Upper lobe of right lung (tissue), 1 donor: ENCODE results near the gene NFKBIZ. TPM values are rescaled to one million over a fixed set of nuclear protein-coding genes. Genes with fewer than 3 reads are reported as not detected.
"Not testable (repeated sequence)": the region's sequence is repeated elsewhere in the genome, so short reads cannot be mapped to it uniquely, and the experiment has no call there.

ENCODE experiments used
- ATAC-seq: fragments of 200-7000 bp; cut with Tn5 transposase; one replicate; pipeline ENCODE4 v1.9.1; 2020; ENCODE audit warnings: mild to moderate bottlenecking, moderate library complexity
- DNase-seq: peaks from one replicate; pipeline ENCODE4 v3.0.0-alpha.2; 2020
- H3K27ac ChIP-seq: fragments of 200-600 bp; one replicate; pipeline ENCODE4 v1.8.0; 2022
- H3K27me3 ChIP-seq: fragments of 200-600 bp; one replicate; pipeline ENCODE4 v1.8.0; 2022; ENCODE audit warnings: mild to moderate bottlenecking
- H3K36me3 ChIP-seq: fragments of 200-600 bp; one replicate; pipeline ENCODE4 v1.8.0; 2022
- H3K4me1 ChIP-seq: fragments of 200-600 bp; one replicate; pipeline ENCODE4 v1.8.0; 2022
- H3K4me3 ChIP-seq: fragments of 200-600 bp; one replicate; pipeline ENCODE4 v1.8.0; 2022; ENCODE audit warnings: mild to moderate bottlenecking
- H3K9me3 ChIP-seq: fragments of 200-600 bp; one replicate; pipeline ENCODE4 v1.8.0; 2022
- CTCF ChIP-seq: fragments of 200-600 bp; IDR thresholded peaks from one replicate; pipeline ENCODE4 v1.8.0; 2022; ENCODE audit warnings: antibody characterized with exemption
- intact Hi-C: fragments of 100-400 bp; cut with DNase I; formaldehyde crosslinking; loops from one replicate; pipeline ENCODE4 v1.11.0; 2022
- total RNA-seq: library from RNA; stranded (reverse); fragmentation: NEBNext Ultra II Directional; extraction: Animal tissue kit (Norgen Biotek cat#: 25700); gene quantifications from one replicate; pipeline ENCODE4 v1.2.1, GENCODE V29; 2021
- donor health status: DM: no; HTN: yes; CAD: no; lungs with severe emphysema.

NFKBIZ gene
- total RNA-seq, 1 donor from 2014 or later = 87.7 TPM

DNA sequence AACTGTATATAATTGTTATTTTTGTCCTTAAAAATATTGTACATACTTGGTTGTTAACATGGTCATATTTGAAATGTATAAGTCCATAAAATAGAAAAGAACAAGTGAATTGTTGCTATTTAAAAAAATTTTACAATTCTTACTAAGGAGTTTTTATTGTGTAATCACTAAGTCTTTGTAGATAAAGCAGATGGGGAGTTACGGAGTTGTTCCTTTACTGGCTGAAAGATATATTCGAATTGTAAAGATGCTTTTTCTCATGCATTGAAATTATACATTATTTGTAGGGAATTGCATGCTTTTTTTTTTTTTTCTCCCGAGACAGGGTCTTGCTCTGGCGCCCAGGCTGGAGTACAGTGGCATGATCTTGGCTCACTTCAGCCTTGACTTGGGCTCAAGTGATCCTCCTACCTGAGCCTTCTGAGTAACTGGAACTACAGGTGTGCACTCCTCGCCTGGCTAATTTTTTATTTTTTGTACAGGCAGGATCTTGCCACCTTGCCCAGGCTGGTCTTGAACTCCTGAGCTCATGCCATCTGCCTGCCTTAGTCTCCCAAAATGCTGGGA is 10.7 kb downstream of the NFKBIZ start:
- H3K9me3 ChIP-seq = no peaks in the 10 kb centered on the region
- no peak for TF ChIP-seq CTCF

GRCh38 chr3:101861212-101861788 is 12.0 kb downstream of the NFKBIZ start:
- Histone ChIP-seq H3K9me3 (no peaks in the 10 kb centered on the region), H3K36me3 (peaks cover 52% of the 10 kb centered on the region), H3K27ac (no peak overlapping the region), H3K4me1 (peaks cover 22% of the 10 kb centered on the region), H3K4me3 (no peak overlapping the region), H3K27me3 (no peaks in the 10 kb centered on the region)
- intact Hi-C loops = no loop called here
- no peak for TF ChIP-seq CTCF
- DNase-seq = no peak
- no peak for ATAC-seq

More for the DNA sequence above, 10.7 kb downstream of the NFKBIZ start:
- no peak for ATAC-seq
- H3K27ac ChIP-seq = no peak overlapping the region
- no peak for DNase-seq
- H3K4me1 ChIP-seq = peaks cover 32% of the 10 kb centered on the region
- H3K27me3 ChIP-seq = no peaks in the 10 kb centered on the region
- intact Hi-C loops = no loop called here
- peaks cover 65% of the 10 kb centered on the region for H3K36me3 ChIP-seq
- no peak overlapping the region for H3K4me3 ChIP-seq

- H3K36me3 ChIP-seq = peaks cover 46% of the 10 kb centered on the region
- intact Hi-C loops = no loop called here
- TF ChIP-seq CTCF = no peak
- H3K27ac ChIP-seq = no peak overlapping the region
- H3K4me1 ChIP-seq = peaks cover 16% of the 10 kb centered on the region
- DNase-seq = no peak
- H3K4me3 ChIP-seq = no peak overlapping the region
- ATAC-seq = no peak
- H3K9me3 ChIP-seq = no peaks in the 10 kb centered on the region
- H3K27me3 ChIP-seq = no peaks in the 10 kb centered on the region
These were observed 12.6 kb downstream of the NFKBIZ start for GRCh38 chr3:101861789-101862415.

DNA sequence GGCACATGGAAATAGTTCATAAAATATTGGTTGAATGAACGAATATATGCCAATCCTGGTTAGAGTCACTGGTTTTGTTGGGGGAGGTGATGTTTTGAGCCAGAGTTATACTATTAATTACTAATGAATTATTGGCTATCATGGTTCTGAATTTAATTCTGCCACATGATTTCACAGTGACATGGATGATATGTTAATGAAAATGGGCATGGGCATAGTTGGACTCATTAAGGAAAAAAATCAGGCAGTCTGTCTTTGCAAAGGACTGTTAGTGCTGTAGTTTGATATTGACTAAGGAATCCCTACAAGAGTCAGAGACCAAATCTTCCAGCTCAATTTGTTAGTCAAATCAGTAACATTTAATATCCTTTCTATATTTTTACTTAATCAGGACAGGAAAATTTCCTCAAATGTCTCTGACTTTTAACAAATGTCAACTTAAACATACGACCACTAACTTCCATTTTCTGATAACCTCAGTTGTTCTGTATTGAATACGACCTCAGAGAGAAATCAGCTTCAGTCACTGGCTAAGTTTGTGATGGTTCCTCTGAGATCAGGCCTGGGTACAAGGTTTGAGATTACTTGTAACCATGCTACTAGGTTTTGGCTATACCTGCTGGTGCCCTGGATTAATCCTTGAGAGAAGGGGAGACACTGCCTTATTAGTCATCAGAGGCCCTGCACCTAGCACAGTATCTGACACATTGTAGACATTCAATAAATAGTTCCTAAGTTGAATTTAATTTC is 13.3 kb downstream of the NFKBIZ start:
- ATAC-seq = peak; percentile 29
- intact Hi-C loops = no loop called here
- no peak for DNase-seq
- Histone ChIP-seq H3K36me3 (peaks cover 39% of the 10 kb centered on the region), H3K9me3 (no peaks in the 10 kb centered on the region), H3K4me3 (no peak overlapping the region), H3K4me1 (peaks cover 17% of the 10 kb centered on the region), H3K27me3 (no peaks in the 10 kb centered on the region), H3K27ac (no peak overlapping the region)
- TF ChIP-seq CTCF = no peak

DNA sequence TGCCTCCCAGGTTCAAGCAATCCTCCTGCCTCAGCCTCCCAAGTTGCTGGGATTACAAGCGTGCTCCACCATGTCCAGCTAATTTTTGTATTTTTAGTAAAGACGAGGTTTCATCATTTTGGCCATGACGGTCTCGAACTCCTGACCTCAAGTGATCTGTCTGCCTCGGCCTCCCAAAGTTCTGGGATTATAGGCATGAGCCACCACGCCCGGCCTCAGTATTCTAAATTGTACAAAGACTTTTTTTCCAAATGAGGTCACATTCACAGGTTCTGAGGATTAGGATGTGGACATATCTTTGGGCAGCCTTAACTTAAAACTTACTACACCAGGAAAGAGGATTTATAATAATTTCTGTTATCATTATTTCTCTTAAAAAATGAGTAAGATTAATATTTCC is 15.6 kb downstream of the NFKBIZ start:
- intact Hi-C loops, H3K9me3 ChIP-seq, DNase-seq, ATAC-seq, H3K27me3 ChIP-seq, H3K4me3 ChIP-seq, H3K27ac ChIP-seq: not testable (repeated sequence)
- H3K4me1 ChIP-seq = peaks cover 12% of the 10 kb centered on the region
- peaks cover 16% of the 10 kb centered on the region for H3K36me3 ChIP-seq
